NCI-H2196 (cell line): ENCODE data around the gene PFKM.

Experiments
- DNase-seq: peaks from one replicate; lab custom pipeline; 2025; ENCODE audit not compliant: unreplicated experiment; lab: John Stamatoyannopoulos, UW

PFKM gene

GRCh38 chr12:48119078-48119833 lies at the start of gene PFKM:
Gene PFKM, plus strand, starts transcription at chr12:48119364. Its CDS starts 3,411 bp downstream, at chr12:48122775.
- DNase-seq: peak; percentile 79

- no peak for DNase-seq
Measured at GRCh38 chr12:48070033-48070432, 49.1 kb upstream of the PFKM start.

GRCh38 chr12:48070731-48071130 lies 48.4 kb upstream of the PFKM start:
- no peak for DNase-seq

DNA sequence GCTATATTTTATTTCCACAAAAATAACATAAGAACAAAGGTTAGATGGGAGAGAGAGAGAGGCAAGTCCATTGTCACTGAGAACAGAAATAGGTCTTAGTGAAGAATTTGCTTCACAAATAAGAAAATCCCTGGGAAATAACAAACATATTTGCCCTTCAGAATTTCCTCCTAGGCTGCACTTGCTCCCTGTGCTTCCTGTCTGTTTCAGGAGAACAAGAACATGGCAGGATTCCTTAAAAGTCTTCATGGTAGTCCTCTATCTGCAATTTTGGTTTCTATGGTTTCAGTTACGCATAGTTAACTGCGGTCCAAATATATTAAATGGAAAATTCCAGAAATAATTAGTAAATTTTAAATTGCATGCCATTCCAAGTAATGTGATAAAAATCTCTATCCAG lies 47.4 kb upstream of the PFKM start:
- DNase-seq: no peak

DNA sequence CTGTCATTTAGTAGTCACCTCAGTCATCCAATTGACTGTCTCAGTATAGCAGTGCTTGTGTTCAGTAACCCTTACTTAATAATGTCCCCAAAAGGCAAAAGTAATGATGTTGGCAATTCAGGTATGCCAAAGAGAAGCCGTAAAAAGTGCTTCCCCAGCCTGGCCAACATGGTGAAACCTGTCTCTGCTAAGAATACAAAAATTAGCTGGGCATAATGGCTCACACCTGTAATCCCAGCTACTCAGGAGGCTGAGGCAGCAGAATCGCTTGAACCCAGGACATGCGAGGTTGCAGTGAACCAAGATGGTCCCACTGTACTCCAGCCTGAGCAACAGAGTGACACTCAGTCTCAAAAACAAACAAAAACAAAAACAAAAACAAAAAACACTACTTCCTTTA lies 46.9 kb upstream of the PFKM start:
- no peak for DNase-seq

GRCh38 chr12:48074266-48074665 lies 44.9 kb upstream of the PFKM start:
- DNase-seq: no peak

- DNase-seq: no peak
Measured at GRCh38 chr12:48075832-48076231, 43.3 kb upstream of the PFKM start.

GRCh38 chr12:48077111-48077510 lies 42.1 kb upstream of the PFKM start:
- no peak for DNase-seq

- DNase-seq: no peak
Measured at GRCh38 chr12:48078901-48079300, 40.3 kb upstream of the PFKM start.

- no peak for DNase-seq
Measured at GRCh38 chr12:48080285-48080684, 38.9 kb upstream of the PFKM start.

DNA sequence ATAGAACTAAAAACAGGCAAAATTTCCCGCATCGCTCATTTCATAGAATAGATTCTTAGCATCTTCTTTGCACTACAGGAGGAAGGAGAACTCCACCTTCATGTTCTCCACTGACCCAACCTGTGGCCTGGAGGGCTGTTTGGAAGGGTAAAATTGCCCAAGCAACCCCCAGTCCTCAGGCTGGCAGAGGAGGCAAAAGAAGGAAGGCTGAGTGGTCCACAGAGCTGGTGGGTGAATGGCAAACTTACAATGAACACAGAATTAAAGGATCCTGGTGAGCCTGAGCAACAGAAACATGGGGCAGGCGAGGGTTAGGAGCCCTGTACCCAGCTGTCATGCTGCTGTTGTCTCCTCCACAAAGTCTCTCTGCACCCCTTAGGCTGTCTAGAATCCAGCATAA lies 38.3 kb upstream of the PFKM start:
- DNase-seq: no peak

DNA sequence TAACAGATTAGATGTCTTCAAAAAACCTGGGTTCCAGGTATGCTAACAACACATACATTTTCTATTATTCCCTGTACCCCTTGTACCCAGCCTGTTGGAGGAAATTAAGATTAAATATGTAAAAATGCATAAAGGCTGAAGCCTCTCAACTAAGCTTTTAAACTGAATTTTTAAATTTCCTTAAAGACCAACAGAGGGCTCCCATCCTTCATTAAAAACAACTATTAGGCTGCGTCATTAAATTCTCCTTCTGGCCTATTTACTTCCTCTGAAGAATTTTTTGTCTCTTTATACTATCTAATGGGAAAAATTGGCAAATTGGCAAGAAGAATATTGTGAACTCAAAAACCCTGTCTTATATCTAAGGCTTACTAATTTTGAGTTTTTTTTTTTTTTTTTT lies 35.1 kb upstream of the PFKM start:
- peak; percentile 11 for DNase-seq

DNA sequence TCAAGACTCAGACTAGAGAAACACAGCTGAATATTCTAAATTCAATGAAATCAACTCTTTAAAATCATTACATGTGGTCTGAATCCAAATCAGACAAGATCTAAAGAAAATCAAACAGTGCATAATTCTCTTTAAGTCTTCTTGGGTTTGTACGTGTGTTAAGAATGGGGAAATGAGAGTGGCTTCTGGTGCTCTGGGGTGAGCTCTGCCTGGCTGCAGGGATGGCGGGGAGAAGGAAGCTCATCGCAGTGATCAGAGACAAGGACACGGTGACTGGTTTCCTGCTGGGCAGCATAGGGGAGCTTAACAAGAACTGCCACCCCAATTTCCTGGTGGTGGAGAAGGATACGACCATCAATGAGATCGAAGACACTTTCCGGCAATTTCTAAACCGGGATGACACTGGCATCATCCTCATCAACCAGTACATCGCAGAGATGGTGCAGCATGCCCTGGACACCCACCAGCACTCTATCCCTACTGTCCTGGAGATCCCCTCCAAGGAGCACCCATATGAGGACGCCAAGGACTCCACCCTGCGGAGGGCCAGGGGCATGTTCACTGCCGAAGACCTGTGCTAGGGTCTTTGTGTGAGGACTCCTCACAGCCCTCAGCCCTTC lies 34.2 kb upstream of the PFKM start:
- DNase-seq: no peak

- no peak for DNase-seq
Measured at GRCh38 chr12:48086327-48086726, 32.8 kb upstream of the PFKM start.

DNA sequence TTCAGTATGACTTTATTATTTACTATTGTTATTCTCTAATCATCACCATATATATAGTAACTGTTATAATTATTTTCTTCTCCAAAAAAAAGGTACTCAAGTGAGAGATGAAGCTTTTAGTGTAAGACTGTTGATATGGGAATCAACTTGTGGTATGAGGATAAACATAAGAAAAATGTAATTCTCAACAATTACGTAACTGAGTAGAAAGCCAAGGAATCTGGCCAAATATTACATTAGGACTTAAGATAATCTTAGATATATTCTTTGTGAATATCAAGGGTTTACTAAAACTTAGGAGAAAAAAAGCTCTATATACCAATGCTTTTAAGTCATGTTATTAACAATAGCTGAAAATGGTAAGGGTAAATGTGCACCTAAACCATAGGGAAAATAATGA lies 26.6 kb upstream of the PFKM start:
- DNase-seq: no peak

DNA sequence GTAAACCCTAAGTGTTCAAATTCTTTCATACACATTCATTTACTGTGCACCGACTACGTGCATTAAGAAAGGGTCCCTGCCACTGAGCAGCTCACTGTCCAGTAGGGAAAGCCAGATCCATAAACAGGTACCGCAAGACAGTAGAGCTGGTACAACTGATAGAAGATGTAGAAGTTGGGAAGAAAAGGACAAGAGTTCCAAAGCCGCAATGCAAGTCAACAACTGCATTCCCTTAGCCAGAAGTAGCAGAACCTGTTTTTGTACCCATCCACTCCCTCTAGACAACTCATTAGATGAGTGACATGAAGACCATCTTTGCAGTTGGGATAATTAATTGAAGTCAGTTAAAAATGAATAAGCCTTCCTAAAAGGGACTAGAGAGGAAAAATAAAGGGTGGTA lies 14.6 kb upstream of the PFKM start:
- DNase-seq: peak; percentile 10

- DNase-seq: peak; percentile 31
Measured at GRCh38 chr12:48105321-48105866, 13.8 kb upstream of the PFKM start.

GRCh38 chr12:48105867-48106680 lies 13.1 kb upstream of the PFKM start, which contains the start of gene SENP1:
Gene SENP1, minus strand, starts transcription at chr12:48106079. Its CDS starts 4,607 bp downstream, at chr12:48101472.
- peak; percentile 92 for DNase-seq

GRCh38 chr12:48106681-48107613 lies 12.2 kb upstream of the PFKM start:
- DNase-seq: no peak

DNA sequence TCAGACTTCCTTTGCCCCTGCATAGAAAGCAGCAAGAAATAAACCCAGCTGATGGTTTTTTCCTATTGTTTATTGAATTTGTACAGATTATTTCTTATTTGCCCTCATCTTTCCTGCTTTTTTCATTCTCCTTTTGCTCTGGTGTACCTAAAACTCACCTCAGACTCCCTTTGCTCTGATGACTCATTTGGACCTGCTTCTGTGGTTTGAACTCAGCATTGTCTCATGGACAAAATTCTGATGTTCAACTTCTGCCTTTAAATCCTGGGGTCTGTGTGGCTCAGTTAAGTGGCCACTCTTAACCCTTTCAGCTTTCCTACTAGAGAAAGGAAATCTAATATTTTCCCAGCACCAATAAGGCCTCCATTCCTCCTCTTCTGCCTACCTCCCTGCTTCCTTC lies 9.7 kb upstream of the PFKM start:
- DNase-seq: no peak
